GM23338 (cell line): ENCODE results near the gene SFXN1. TPM values are rescaled to one million over a fixed set of nuclear protein-coding genes. Genes with fewer than 3 reads are reported as not detected.

Source experiments
- ATAC-seq: fragments of 200-7000 bp; cut with Tn5 transposase; 3 replicates; pipeline ENCODE4 v1.9.1; 2020
- DNase-seq: peaks from one replicate; pipeline ENCODE4 v3.0.0-alpha.2; 2015; ENCODE audit warnings: low spot score
- H2AFZ ChIP-seq: fragments of 200-600 bp; sonication (generic); 2 replicates; pipeline ENCODE4 v1.8.0; 2016; ENCODE audit warnings: antibody characterized with exemption, mild to moderate bottlenecking, moderate library complexity
- H3F3A ChIP-seq: fragments of 200-600 bp; sonication (generic); replicated peaks from 2 replicates; pipeline ENCODE4 v1.8.0; 2017; ENCODE audit warnings: antibody characterized with exemption, mixed run types, low read depth
- H3K27ac ChIP-seq: fragments of 200-600 bp; sonication (generic); 2 replicates; pipeline ENCODE4 v1.6.1; 2016; ENCODE audit warnings: low read depth
- H3K27me3 ChIP-seq: fragments of 200-600 bp; sonication (generic); 2 replicates; pipeline ENCODE4 v1.8.0; 2016; ENCODE audit warnings: mild to moderate bottlenecking, mixed run types, moderate library complexity; ENCODE audit not compliant: insufficient read depth
- H3K36me3 ChIP-seq: fragments of 200-600 bp; sonication (generic); 2 replicates; pipeline ENCODE4 v1.8.0; 2016; ENCODE audit warnings: mild to moderate bottlenecking; ENCODE audit not compliant: insufficient read depth
- H3K4me1 ChIP-seq: fragments of 200-600 bp; sonication (generic); 2 replicates; pipeline ENCODE4 v1.8.0; 2016; ENCODE audit warnings: mild to moderate bottlenecking, moderate library complexity; ENCODE audit not compliant: insufficient read depth
- H3K4me2 ChIP-seq: fragments of 200-600 bp; sonication (generic); 2 replicates; pipeline ENCODE4 v1.7.1; 2017; ENCODE audit warnings: mixed run types
- H3K4me3 ChIP-seq: fragments of 200-600 bp; sonication (generic); 2 replicates; pipeline ENCODE4 v1.6.1; 2016; ENCODE audit warnings: mixed run types
- H3K79me2 ChIP-seq: fragments of 200-600 bp; sonication (generic); replicated peaks from 2 replicates; pipeline ENCODE4 v1.8.0; 2017; ENCODE audit warnings: mild to moderate bottlenecking; ENCODE audit not compliant: insufficient read depth
- H3K9me2 ChIP-seq: fragments of 200-600 bp; sonication (generic); 2 replicates; pipeline ENCODE4 v1.8.0; 2017; ENCODE audit not compliant: insufficient read depth
- H4K20me1 ChIP-seq: fragments of 200-600 bp; sonication (generic); replicated peaks from 2 replicates; pipeline ENCODE4 v1.8.0; 2017; ENCODE audit warnings: mild to moderate bottlenecking; ENCODE audit not compliant: insufficient read depth
- H3K27ac Mint-ChIP-seq: 2 replicates; pipeline ENCODE4 v1.8.0; 2020; ENCODE audit warnings: inconsistent platforms, mild to moderate bottlenecking, moderate library complexity, mixed read lengths
- H3K27me3 Mint-ChIP-seq: 3 replicates; pipeline ENCODE4 v1.8.0; 2022; ENCODE audit warnings: low read depth, mild to moderate bottlenecking, moderate library complexity, mixed read lengths, inconsistent platforms; ENCODE audit not compliant: insufficient read depth, poor library complexity
- H3K36me3 Mint-ChIP-seq: 3 replicates; pipeline ENCODE4 v1.8.0; 2021; ENCODE audit warnings: low read depth, mild to moderate bottlenecking, inconsistent platforms, moderate library complexity, mixed read lengths
- H3K4me1 Mint-ChIP-seq: 3 replicates; pipeline ENCODE4 v1.8.0; 2020; ENCODE audit warnings: mild to moderate bottlenecking, inconsistent platforms, mixed read lengths
- H3K4me3 Mint-ChIP-seq: 3 replicates; pipeline ENCODE4 v1.8.0; 2021; ENCODE audit warnings: moderate library complexity, mild to moderate bottlenecking, inconsistent platforms, mixed read lengths
- H3K9me3 Mint-ChIP-seq: 3 replicates; pipeline ENCODE4 v1.8.0; 2020; ENCODE audit warnings: moderate library complexity, mild to moderate bottlenecking, inconsistent platforms, mixed read lengths
- CTCF ChIP-seq, 2 experiments: fragments of 200-600 bp in 1 of 2; sonication (generic) in 1 of 2; conservative IDR thresholded peaks; 2 replicates each; pipeline versions ENCODE4 v1.5.1 to v1.6.1; 2016 to 2017; ENCODE audit warnings: antibody characterized with exemption in 2 of 2, low read depth in 2 of 2, mild to moderate bottlenecking in 2 of 2, moderate library complexity in 1 of 2
- ETS1 ChIP-seq: IDR thresholded peaks from 2 replicates; pipeline ENCODE4 v1.6.1; 2016; ENCODE audit warnings: antibody characterized with exemption
- EZH2phosphoT487 ChIP-seq: fragments of 200-600 bp; sonication (generic); IDR thresholded peaks from one replicate; pipeline ENCODE4 v1.8.1; 2018; ENCODE audit warnings: antibody characterized with exemption; ENCODE audit not compliant: unreplicated experiment
- JUNB ChIP-seq: IDR thresholded peaks from one replicate; pipeline ENCODE4 v1.6.1; 2016; ENCODE audit warnings: antibody characterized with exemption; ENCODE audit not compliant: unreplicated experiment
- NANOG ChIP-seq: IDR thresholded peaks from 2 replicates; pipeline ENCODE4 v1.6.1; 2016; ENCODE audit warnings: antibody characterized with exemption, borderline replicate concordance
- POLR2AphosphoS5 ChIP-seq: IDR thresholded peaks from 2 replicates; pipeline ENCODE4 v1.6.1; 2016; ENCODE audit warnings: antibody characterized with exemption, low read depth
- REST ChIP-seq: IDR thresholded peaks from one replicate; pipeline ENCODE4 v1.6.1; 2018; ENCODE audit warnings: antibody characterized with exemption; ENCODE audit not compliant: unreplicated experiment
- STAT1 ChIP-seq: IDR thresholded peaks from one replicate; pipeline ENCODE4 v1.6.1; 2016; ENCODE audit warnings: antibody characterized with exemption; ENCODE audit not compliant: unreplicated experiment
- ZNF114 ChIP-seq: fragments of 250-450 bp; sonication (Bioruptor Pico); IDR thresholded peaks from 2 replicates; pipeline ENCODE4 v1.5.0; 2020; ENCODE audit warnings: mild to moderate bottlenecking, moderate library complexity
- ZNF331 ChIP-seq: fragments of 250-450 bp; sonication (Bioruptor Pico); IDR thresholded peaks from 2 replicates; pipeline ENCODE4 v1.5.0; 2020; ENCODE audit warnings: low read depth, mild to moderate bottlenecking, moderate library complexity
- ZNF462 ChIP-seq: fragments of 250-450 bp; sonication (Bioruptor Pico); IDR thresholded peaks from 2 replicates; pipeline ENCODE4 v1.5.0; 2020; ENCODE audit warnings: mild to moderate bottlenecking, moderate library complexity
- polyA plus RNA-seq: library from polyadenylated mRNA; unstranded; fragments of >200 nt; fragmentation: Nextera tagmentation; extraction: Ambion mirVana; gene quantifications from 2 replicates; pipeline ENCODE4 v1.2.1, GENCODE V29; 2016
- total RNA-seq: library from RNA; depleted of rRNA; stranded (reverse); fragments of >200 nt; shearing (Covaris generic); gene quantifications from 2 replicates; pipeline ENCODE4 v1.2.3, GENCODE V29; 2014

The SFXN1 gene
- total and polyA plus RNA-seq, 2 experiments from 2014 or later: 44.0 to 97.7 TPM

GRCh38 chr5:175544586-175544985 is 66.2 kb downstream of the SFXN1 start (continued):
- TF ChIP-seq REST (no peak), ZNF114 (no peak), CTCF (conservative IDR thresholded peaks at IDR 0.05; ENCODE audit: low read depth in 2 of 2) (no peak), JUNB (no peak), NANOG (no peak), EZH2phosphoT487 (no peak), ETS1 (no peak), POLR2AphosphoS5 (no peak), ZNF331 (CRISPR knock-in tag) (no peak)

- Histone ChIP-seq H3K79me2 (no peaks in the 10 kb centered on the region), H3K4me3 (peak overlapping the region; percentile 3; the same call in 1 of the 2 replicates), H3F3A (no peaks in the 10 kb centered on the region), H2AFZ (no peak overlapping the region), H3K4me1 (peaks cover 17% of the 10 kb centered on the region), H4K20me1 (no peaks in the 10 kb centered on the region), H3K9me2 (peaks cover 6% of the 10 kb centered on the region; the same call in 1 of the 2 replicates), H3K27ac (peak overlapping the region; percentile 80), H3K4me2 (peak overlapping the region; percentile 35), H3K36me3 (no peaks in the 10 kb centered on the region), H3K27me3 (no peaks in the 10 kb centered on the region)
- Mint-ChIP-seq H3K9me3 (no peaks in the 10 kb centered on the region), H3K4me1 (peaks cover 38% of the 10 kb centered on the region), H3K4me3 (peak overlapping the region; percentile 48), H3K27me3 (peaks cover 16% of the 10 kb centered on the region), H3K36me3 (no peaks in the 10 kb centered on the region), H3K27ac (peak overlapping the region; percentile 88)
- peak; percentile 82 for DNase-seq
- ATAC-seq: peak; percentile 65
- TF ChIP-seq NANOG: peak; percentile 88; the same call in 1 of the 2 replicates
- no peak for TF ChIP-seq ZNF462 (CRISPR knock-in tag)
- no peak for TF ChIP-seq STAT1
- no peak for TF ChIP-seq POLR2AphosphoS5
Measured at GRCh38 chr5:175547842-175548241, 69.5 kb downstream of the SFXN1 start.
